HepG2 (cell line): ENCODE measurements around the gene TTC9. TPM values are rescaled to one million over a fixed set of nuclear protein-coding genes. Genes with fewer than 3 reads are reported as not detected.

ENCODE experiments used
- BRF2 ChIP-seq: sonication (generic); formaldehyde crosslinking; IDR thresholded peaks from 2 replicates; pipeline ENCODE4 v1.8.1; 2022; ENCODE audit warnings: mild to moderate bottlenecking, missing genetic modification reagents
- HMGA1 ChIP-seq: sonication (generic); formaldehyde crosslinking; conservative IDR thresholded peaks from 2 replicates; pipeline ENCODE4 v1.4.0; 2020; ENCODE audit warnings: missing genetic modification reagents
- HNF1B ChIP-seq: sonication (generic); formaldehyde crosslinking; IDR thresholded peaks from 2 replicates; pipeline ENCODE4 v1.5.1; 2020; ENCODE audit warnings: mild to moderate bottlenecking, moderate library complexity, missing genetic modification reagents
- SRY ChIP-seq: sonication (generic); formaldehyde crosslinking; IDR thresholded peaks from 2 replicates; pipeline ENCODE4 v1.8.0; 2022; ENCODE audit warnings: mild to moderate bottlenecking, missing genetic modification reagents
- ZBTB33 ChIP-seq: sonication (generic); formaldehyde crosslinking; IDR thresholded peaks from 2 replicates; pipeline ENCODE4 v1.4.0; 2020; ENCODE audit warnings: missing genetic modification reagents
- ZBTB49 ChIP-seq: sonication (generic); formaldehyde crosslinking; IDR thresholded peaks from 2 replicates; pipeline ENCODE4 v1.4.0; 2020; ENCODE audit warnings: missing genetic modification reagents, borderline replicate concordance
- ZNF264 ChIP-seq: sonication (generic); formaldehyde crosslinking; IDR thresholded peaks from 2 replicates; pipeline ENCODE4 v1.4.0; 2020; ENCODE audit warnings: missing genetic modification reagents
- ZNF496 ChIP-seq: sonication (generic); formaldehyde crosslinking; IDR thresholded peaks from 2 replicates; pipeline ENCODE4 v1.8.1; 2023; ENCODE audit warnings: mild to moderate bottlenecking, moderate library complexity, missing genetic modification reagents; ENCODE audit not compliant: insufficient replicate concordance
- polyA plus RNA-seq, 8 experiments: library from polyadenylated mRNA; depleted of rRNA in 3 of 8; stranded (reverse) in 7 of 8; unstranded in 1 of 8; fragments of >200 nt; fragmentation: Illumina TruSeq in 4 of 8; extraction: Trizol in 4 of 8; gene quantifications; 2 replicates each; pipeline versions ENCODE4 v1.2.1 to v1.2.3, GENCODE V29; 2011 to 2016; ENCODE audit warnings: low read depth in 4 of 8, missing spikeins in 1 of 8, mixed read lengths in 1 of 8; ENCODE audit not compliant: insufficient read depth in 1 of 8
- total RNA-seq, 5 experiments: library from RNA; depleted of rRNA; stranded (reverse); fragments of >200 nt; fragmentation: Illumina TruSeq; extraction: Trizol; gene quantifications; 2 replicates each; pipeline ENCODE4 v1.2.3, GENCODE V29; 2016; ENCODE audit warnings: low read depth in 1 of 5

Gene TTC9
- total and polyA plus RNA-seq, 2 of the 13 experiments (the other 11 are each of a cell fraction or from before 2014, with no cell fraction given): 0.13 to 0.30 TPM

GRCh38 chr14:70611216-70611615, 30.5 kb upstream of the TTC9 start (continued):
- TF ChIP-seq BRF2 (CRISPR knock-in tag): no peak
- TF ChIP-seq ZNF496: no peak
- TF ChIP-seq ZBTB49 (CRISPR knock-in tag): no peak
- TF ChIP-seq HMGA1 (CRISPR knock-in tag): no peak
- no peak for TF ChIP-seq ZNF264 (CRISPR knock-in tag)
- no peak for TF ChIP-seq ZBTB33
- TF ChIP-seq HNF1B (CRISPR knock-in tag): no peak
- TF ChIP-seq SRY: no peak
- TF ChIP-seq, all 625 proteins: peak for 0
